Astrocyte of the spinal cord (primary cell): ENCODE measurements around the gene RNF115.

Experiments
- DNase-seq: peaks from one replicate; pipeline ENCODE4 v3.0.0; 2011; ENCODE audit warnings: low read depth, low spot score
- H3K4me3 ChIP-seq: 2 replicates; pipeline ENCODE4 v1.5.1; 2011; ENCODE audit warnings: low read depth, mild to moderate bottlenecking, low read length, moderate library complexity
- CTCF ChIP-seq: IDR thresholded peaks from 2 replicates; pipeline ENCODE4 v1.5.1; 2012; ENCODE audit warnings: low read depth, mild to moderate bottlenecking, low read length, inconsistent platforms
- in situ Hi-C: cut with HindIII; loops from 2 replicates; pipeline ENCODE4 v1.10.0; 2017; ENCODE audit warnings: low sequenced_read_pairs

RNF115 gene

GRCh38 chr1:145695821-145696629, 127.9 kb downstream of the RNF115 start:
- no peak for DNase-seq
- in situ Hi-C loops = no loop called here
- H3K4me3 ChIP-seq = no peak overlapping the region
- no peak for TF ChIP-seq CTCF

GRCh38 chr1:145692785-145693443, 131.0 kb downstream of the RNF115 start:
- in situ Hi-C loops = no loop called here
- H3K4me3 ChIP-seq = no peak overlapping the region
- DNase-seq = no peak
- TF ChIP-seq CTCF = no peak

GRCh38 chr1:145690587-145691558, 133.0 kb downstream of the RNF115 start:
- peak; percentile 89 for DNase-seq
- in situ Hi-C loops = no loop called here
- H3K4me3 ChIP-seq = no peak overlapping the region
- TF ChIP-seq CTCF = no peak

- H3K4me3 ChIP-seq = no peak overlapping the region
- TF ChIP-seq CTCF = no peak
- in situ Hi-C loops = no loop called here
- no peak for DNase-seq
These were observed 134.0 kb downstream of the RNF115 start for GRCh38 chr1:145689922-145690321.

GRCh38 chr1:145688924-145689323, 135.0 kb downstream of the RNF115 start:
- in situ Hi-C loops = no loop called here
- no peak overlapping the region for H3K4me3 ChIP-seq
- DNase-seq = no peak
- TF ChIP-seq CTCF = no peak
